SU-DHL-6 (cell line): ENCODE measurements around the gene FOXA1.

Experiments used
- H2AFZ ChIP-seq: fragments of 200-600 bp; sonication (generic); 2 replicates; pipeline ENCODE4 v1.6.1; 2014; ENCODE audit warnings: low read depth, mild to moderate bottlenecking, moderate library complexity, mixed read lengths, antibody characterized with exemption, low read length; ENCODE audit not compliant: severe bottlenecking
- H3F3A ChIP-seq: fragments of 200-600 bp; shearing (Covaris generic); 2 replicates; pipeline ENCODE4 v1.6.0; 2016; ENCODE audit warnings: antibody characterized with exemption, mild to moderate bottlenecking; ENCODE audit not compliant: insufficient read depth
- H3K27ac ChIP-seq: fragments of 200-600 bp; sonication (generic); 2 replicates; pipeline ENCODE4 v1.5.1; 2016; ENCODE audit warnings: low read depth, mild to moderate bottlenecking, low read length, moderate library complexity, mixed read lengths
- H3K27me3 ChIP-seq: fragments of 200-600 bp; sonication (generic), shearing (Covaris generic); 2 replicates; pipeline ENCODE4 v1.6.0; 2014; ENCODE audit warnings: mild to moderate bottlenecking, low read length
- H3K36me3 ChIP-seq: fragments of 200-600 bp; sonication (generic); 2 replicates; pipeline ENCODE4 v1.6.1; 2014; ENCODE audit warnings: mild to moderate bottlenecking, low read length, mixed read lengths
- H3K4me2 ChIP-seq: fragments of 300-600, 200-600 bp; shearing (Covaris generic), sonication (generic); 2 replicates; pipeline ENCODE4 v1.6.0; 2014; ENCODE audit warnings: low read length, low read depth, mild to moderate bottlenecking; ENCODE audit not compliant: poor library complexity, severe bottlenecking
- H3K4me3 ChIP-seq: fragments of 200-600 bp; sonication (generic); 2 replicates; pipeline ENCODE4 v1.5.1; 2014; ENCODE audit warnings: antibody characterized with exemption, low read length, mild to moderate bottlenecking, mixed read lengths; ENCODE audit not compliant: insufficient read depth, poor library complexity, severe bottlenecking
- H3K79me2 ChIP-seq: fragments of 200-600 bp; sonication (generic); 2 replicates; pipeline ENCODE4 v1.6.1; 2014; ENCODE audit warnings: mild to moderate bottlenecking, low read length, moderate library complexity; ENCODE audit not compliant: insufficient read depth
- H3K9ac ChIP-seq: fragments of 200-600 bp; sonication (generic); 2 replicates; pipeline ENCODE4 v1.7.0; 2014; ENCODE audit warnings: mild to moderate bottlenecking, low read length
- H3K9me2 ChIP-seq: fragments of 200-600 bp; sonication (generic); replicated peaks from 2 replicates; pipeline ENCODE4 v1.6.1; 2014; ENCODE audit warnings: low read length; ENCODE audit not compliant: insufficient read depth
- H3K9me3 ChIP-seq: fragments of 200-600 bp; sonication (generic); 2 replicates; pipeline ENCODE4 v1.6.1; 2014; ENCODE audit warnings: low read length, mixed read lengths; ENCODE audit not compliant: insufficient read depth
- H4K20me1 ChIP-seq: fragments of 200-600 bp; sonication (generic); 2 replicates; pipeline ENCODE4 v1.6.1; 2014; ENCODE audit warnings: low read depth, mild to moderate bottlenecking, antibody characterized with exemption, low read length, moderate library complexity, mixed read lengths
- CTCF ChIP-seq: fragments of 200-600 bp; sonication (generic); IDR thresholded peaks from one replicate; pipeline ENCODE4 v1.5.1; 2017; ENCODE audit warnings: antibody characterized with exemption, mild to moderate bottlenecking, low read length, moderate library complexity; ENCODE audit not compliant: insufficient read depth, poor library complexity, severe bottlenecking
- EZH2phosphoT487 ChIP-seq: fragments of 200-600 bp; sonication (generic), shearing (Covaris generic); conservative IDR thresholded peaks from 2 replicates; pipeline ENCODE4 v1.6.1; 2018; ENCODE audit warnings: mild to moderate bottlenecking, antibody characterized with exemption, low read length, moderate library complexity, mixed read lengths

Gene FOXA1

DNA sequence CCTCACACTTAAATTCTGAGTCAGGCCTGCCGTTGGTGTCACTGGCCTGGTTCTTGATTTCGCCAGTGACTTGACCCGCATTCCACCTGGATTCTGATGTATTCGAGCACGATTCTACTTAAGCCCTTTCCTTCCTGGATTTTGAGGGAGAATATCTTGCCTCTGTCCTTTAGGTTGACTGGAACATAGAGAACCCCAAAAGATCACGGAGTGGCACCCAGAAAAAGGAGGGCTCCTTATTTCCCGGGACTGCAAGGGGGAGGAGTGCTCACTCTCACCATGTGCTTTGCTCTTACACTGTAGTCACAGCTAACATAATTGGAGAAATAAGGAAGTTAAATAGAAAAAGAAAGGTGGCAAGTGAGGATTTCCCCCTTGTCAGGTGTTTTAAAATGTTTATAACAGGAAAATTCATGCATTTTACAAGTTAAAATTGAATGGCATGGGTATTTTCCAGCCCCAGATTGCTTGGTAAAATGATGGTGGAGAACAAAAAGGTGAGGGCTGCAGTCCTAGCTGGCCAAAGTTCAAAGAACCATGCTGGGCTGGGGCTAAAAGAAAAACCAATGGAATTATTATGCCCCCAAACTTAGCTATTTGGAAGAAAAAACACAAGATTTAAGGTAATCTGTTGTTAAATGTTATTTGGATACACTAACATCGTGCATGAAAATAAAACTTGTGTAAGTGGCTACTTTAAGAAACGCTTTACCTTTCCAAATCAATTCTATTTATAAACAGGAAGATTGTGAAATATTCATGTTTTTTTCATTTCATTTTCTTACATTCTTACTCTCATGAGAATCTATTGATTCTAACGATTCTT, 8.9 kb downstream of the FOXA1 start:
- no peaks in the 10 kb centered on the region for H3K79me2 ChIP-seq
- no peaks in the 10 kb centered on the region for H3K36me3 ChIP-seq
- no peak overlapping the region for H3K4me2 ChIP-seq
- H2AFZ ChIP-seq, result no peak overlapping the region
- H3K9ac ChIP-seq, result no peak overlapping the region
- TF ChIP-seq CTCF, result no peak
- no peak for TF ChIP-seq EZH2phosphoT487
- no peaks in the 10 kb centered on the region for H3K9me3 ChIP-seq
- no peaks in the 10 kb centered on the region for H3K9me2 ChIP-seq
- H4K20me1 ChIP-seq, result no peaks in the 10 kb centered on the region
- H3K27ac ChIP-seq, result no peak overlapping the region
- no peaks in the 10 kb centered on the region for H3K27me3 ChIP-seq
- H3F3A ChIP-seq, result no peaks in the 10 kb centered on the region
- no peak overlapping the region for H3K4me3 ChIP-seq

GRCh38 chr14:37585101-37585511, 9.9 kb downstream of the FOXA1 start:
- Histone ChIP-seq H3K27ac (no peak overlapping the region), H3K9ac (no peak overlapping the region), H3K9me3 (no peaks in the 10 kb centered on the region), H3K36me3 (no peaks in the 10 kb centered on the region), H3K9me2 (no peaks in the 10 kb centered on the region), H3K27me3 (no peaks in the 10 kb centered on the region), H4K20me1 (no peaks in the 10 kb centered on the region), H3K79me2 (no peaks in the 10 kb centered on the region), H3K4me3 (no peak overlapping the region), H3K4me2 (no peak overlapping the region), H3F3A (no peaks in the 10 kb centered on the region), H2AFZ (no peak overlapping the region)
- TF ChIP-seq CTCF (no peak), EZH2phosphoT487 (no peak)

DNA sequence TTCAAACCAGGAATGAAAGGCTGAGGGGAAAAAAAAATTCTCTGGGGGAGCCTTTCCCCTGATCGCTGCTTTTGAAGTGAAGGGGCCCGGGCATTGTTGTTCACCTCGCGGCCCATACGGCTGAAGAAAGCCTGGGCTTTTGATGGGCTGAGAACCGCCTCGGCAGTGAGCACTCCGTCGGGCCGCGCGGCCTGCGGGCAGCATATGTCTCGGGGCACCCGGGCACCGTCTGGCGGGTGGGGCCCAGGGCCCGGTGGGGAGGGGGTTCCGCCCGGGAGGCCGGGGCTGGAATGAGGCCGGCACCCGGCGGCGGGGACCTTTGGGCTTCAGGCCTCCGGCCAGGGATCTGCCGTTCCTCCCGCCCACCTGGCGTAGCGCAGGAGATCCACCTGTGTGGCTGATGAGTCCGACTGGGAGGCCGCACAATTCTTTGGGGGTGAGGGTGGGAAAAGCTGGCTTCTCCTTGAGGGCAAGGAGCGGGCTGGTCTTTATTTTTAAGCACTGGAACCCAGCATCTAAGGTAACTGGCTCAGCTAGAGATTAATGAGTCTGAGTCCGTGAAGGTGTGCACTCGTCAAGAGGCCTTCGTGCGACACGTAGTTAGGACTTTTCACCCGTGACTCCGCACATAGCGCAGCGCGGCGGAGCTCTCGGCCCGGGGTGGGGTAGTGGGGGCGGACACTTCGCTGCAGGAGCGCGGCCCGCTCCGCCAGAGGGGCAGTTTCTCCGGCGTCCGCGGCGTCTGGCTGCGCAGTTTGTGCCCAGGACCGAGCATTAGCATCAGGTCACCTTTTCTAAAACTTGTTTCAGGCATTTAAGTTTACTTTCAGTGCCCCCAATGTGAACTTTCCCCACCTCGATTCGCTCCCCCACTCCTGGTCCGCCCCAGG, 10.6 kb downstream of the FOXA1 start:
- H3K27ac ChIP-seq, result no peak overlapping the region
- no peaks in the 10 kb centered on the region for H3K9me2 ChIP-seq
- TF ChIP-seq EZH2phosphoT487, result no peak
- no peak for TF ChIP-seq CTCF
- no peak overlapping the region for H3K4me3 ChIP-seq
- H2AFZ ChIP-seq, result no peak overlapping the region
- no peaks in the 10 kb centered on the region for H3K27me3 ChIP-seq
- H3F3A ChIP-seq, result no peaks in the 10 kb centered on the region
- H3K9me3 ChIP-seq, result no peaks in the 10 kb centered on the region
- no peaks in the 10 kb centered on the region for H4K20me1 ChIP-seq
- no peaks in the 10 kb centered on the region for H3K79me2 ChIP-seq
- H3K4me2 ChIP-seq, result no peak overlapping the region
- no peak overlapping the region for H3K9ac ChIP-seq
- H3K36me3 ChIP-seq, result no peaks in the 10 kb centered on the region
